Transverse colon (tissue), 4 donors: ENCODE results near the gene GSG1. TPM values are rescaled to one million over a fixed set of nuclear protein-coding genes. Genes with fewer than 3 reads are reported as not detected.
"Not testable (repeated sequence)": the region's sequence is repeated elsewhere in the genome, so short reads cannot be mapped to it uniquely, and the experiment has no call there.

Experiments used
- DNase-seq: peaks from one replicate; pipeline ENCODE4 v3.0.0-alpha.2; 2019
- H3K27ac ChIP-seq, 4 donors: fragments of 200-600 bp; sonication (generic); 2 replicates each; pipeline ENCODE4 v1.5.1; 2016 to 2018; ENCODE audit warnings: inconsistent platforms in 4 of 4
- H3K27me3 ChIP-seq: fragments of 200-600 bp; sonication (generic); 2 replicates; pipeline ENCODE4 v1.5.1; 2017; ENCODE audit warnings: inconsistent platforms
- H3K36me3 ChIP-seq, 4 donors: fragments of 200-600 bp; sonication (generic); 2 replicates each; pipeline ENCODE4 v1.5.1; 2017 to 2019; ENCODE audit warnings: inconsistent platforms in 4 of 4
- H3K4me1 ChIP-seq, 4 donors: fragments of 200-600 bp; sonication (generic); 2 replicates each; pipeline ENCODE4 v1.5.1; 2017 to 2020; ENCODE audit warnings: inconsistent platforms in 4 of 4
- H3K4me3 ChIP-seq, 4 donors: fragments of 200-600 bp; sonication (generic); 1 replicate in 1 of 4; 2 replicates in 3 of 4; pipeline versions ENCODE4 v1.5.1 to v1.6.1; 2017 to 2019; ENCODE audit warnings: inconsistent platforms in 4 of 4
- H3K9me3 ChIP-seq, 2 donors: fragments of 200-600 bp; sonication (generic); 2 replicates each; pipeline ENCODE4 v1.5.1; 2017 to 2019; ENCODE audit warnings: inconsistent platforms in 2 of 2
- EP300 ChIP-seq: sonication (generic); formaldehyde crosslinking; IDR thresholded peaks from one replicate; pipeline ENCODE4 v1.6.1; 2017; ENCODE audit warnings: antibody characterized with exemption, low read depth
- POLR2A ChIP-seq: fragments of 450-650 bp; IDR thresholded peaks from one replicate; pipeline ENCODE4 v1.6.1; 2016; ENCODE audit warnings: antibody characterized with exemption, mild to moderate bottlenecking, moderate library complexity
- POLR2AphosphoS5 ChIP-seq, 3 donors: sonication (generic); formaldehyde crosslinking; IDR thresholded peaks; one replicate each; pipeline ENCODE4 v1.6.1; 2016; ENCODE audit warnings: antibody characterized with exemption in 3 of 3
- WGBS, 2 donors: methylation state at CpG; one replicate each; pipeline ENCODE4 v1.1.5; 2018; ENCODE audit warnings: low coverage in 1 of 2; 5-methylcytosine and 5-hydroxymethylcytosine counted together
- in situ Hi-C, 4 donors: fragments of 200-750 bp; cut with MboI; loops; one replicate each; pipeline versions ENCODE4 v1.15.0 to v1.15.1; 2017; ENCODE audit warnings: low sequenced_read_pairs in 3 of 4, low pct_ligation_motif_present in 1 of 4, low pct_unique_long_range_greater_than_20kb in 1 of 4
- intact Hi-C: fragments of 100-400 bp; cut with DNase I; formaldehyde crosslinking; loops from one replicate; pipeline ENCODE4 v1.15.1; 2023; ENCODE audit warnings: low total_unique reads
- total RNA-seq, 4 donors: library from RNA; depleted of rRNA; stranded (reverse); fragments of >200 nt; gene quantifications; one replicate each; pipeline ENCODE4 v1.1.0, GENCODE V29; 2016
- TF ChIP-seq, protein P1 (sequence below), 5 experiments: fragments of 200-600 bp in 3 of 5; fragments of 450-650 bp in 2 of 5; sonication (generic) in 3 of 5; IDR thresholded peaks; 1 replicate in 2 of 5; 2 replicates in 3 of 5; pipeline ENCODE4 v1.5.1; 2016 to 2017; ENCODE audit warnings: antibody characterized with exemption in 5 of 5, inconsistent platforms in 3 of 5, mild to moderate bottlenecking in 2 of 5, moderate library complexity in 1 of 5

The GSG1 gene
- total RNA-seq, 4 donors from 2014 or later, result not detected

- in situ Hi-C loops, result no loop called here
- DNase-seq, result no peak
- TF ChIP-seq POLR2AphosphoS5 (IDR thresholded peaks at IDR 0.05), result no peak
- TF ChIP-seq, protein P1, sequence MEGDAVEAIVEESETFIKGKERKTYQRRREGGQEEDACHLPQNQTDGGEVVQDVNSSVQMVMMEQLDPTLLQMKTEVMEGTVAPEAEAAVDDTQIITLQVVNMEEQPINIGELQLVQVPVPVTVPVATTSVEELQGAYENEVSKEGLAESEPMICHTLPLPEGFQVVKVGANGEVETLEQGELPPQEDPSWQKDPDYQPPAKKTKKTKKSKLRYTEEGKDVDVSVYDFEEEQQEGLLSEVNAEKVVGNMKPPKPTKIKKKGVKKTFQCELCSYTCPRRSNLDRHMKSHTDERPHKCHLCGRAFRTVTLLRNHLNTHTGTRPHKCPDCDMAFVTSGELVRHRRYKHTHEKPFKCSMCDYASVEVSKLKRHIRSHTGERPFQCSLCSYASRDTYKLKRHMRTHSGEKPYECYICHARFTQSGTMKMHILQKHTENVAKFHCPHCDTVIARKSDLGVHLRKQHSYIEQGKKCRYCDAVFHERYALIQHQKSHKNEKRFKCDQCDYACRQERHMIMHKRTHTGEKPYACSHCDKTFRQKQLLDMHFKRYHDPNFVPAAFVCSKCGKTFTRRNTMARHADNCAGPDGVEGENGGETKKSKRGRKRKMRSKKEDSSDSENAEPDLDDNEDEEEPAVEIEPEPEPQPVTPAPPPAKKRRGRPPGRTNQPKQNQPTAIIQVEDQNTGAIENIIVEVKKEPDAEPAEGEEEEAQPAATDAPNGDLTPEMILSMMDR (IDR thresholded peaks at IDR 0.05), result no peak
- no peak for TF ChIP-seq EP300
- TF ChIP-seq POLR2A, result no peak
- H3K27ac ChIP-seq, result no peak overlapping the region
- intact Hi-C loops, result no loop called here
- H3K27me3 ChIP-seq, result peaks cover 50% of the 10 kb centered on the region
- peaks cover 7 to 37% (median 19%) of the 10 kb centered on the region in 4 donors for H3K4me1 ChIP-seq
- H3K36me3 ChIP-seq, result no peaks in the 10 kb centered on the region
- no peaks in the 10 kb centered on the region for H3K9me3 ChIP-seq
- no peak overlapping the region for H3K4me3 ChIP-seq
- WGBS, 2 donors, result 100% methylated on average over 2 of the region's 2 CpGs; no CpG with 5 or more reads in 1 of the 2 donors
These were observed 62.2 kb downstream of the GSG1 start for GRCh38 chr12:13041224-13041623.

- peak; percentile 15 for DNase-seq
- TF ChIP-seq POLR2AphosphoS5 (IDR thresholded peaks at IDR 0.05) (peak in 2 of 3 donors; percentile 34 to 49), POLR2A (no peak)
- TF ChIP-seq, protein P1 (IDR thresholded peaks at IDR 0.05), result no peak
- WGBS, 2 donors, result 20 to 67% methylated on average over 1 to 5 of the region's 5 CpGs
- in situ Hi-C loops, result no loop called here
- Histone ChIP-seq H3K27me3 (peaks cover 46% of the 10 kb centered on the region), H3K4me1 (peaks cover 7 to 31% (median 13%) of the 10 kb centered on the region in 4 donors), H3K36me3 (no peaks in the 10 kb centered on the region), H3K27ac (no peak overlapping the region), H3K4me3 (no peak overlapping the region), H3K9me3 (no peaks in the 10 kb centered on the region)
- intact Hi-C loops, result no loop called here
These were observed 64.0 kb downstream of the GSG1 start for GRCh38 chr12:13039328-13039956.

DNA sequence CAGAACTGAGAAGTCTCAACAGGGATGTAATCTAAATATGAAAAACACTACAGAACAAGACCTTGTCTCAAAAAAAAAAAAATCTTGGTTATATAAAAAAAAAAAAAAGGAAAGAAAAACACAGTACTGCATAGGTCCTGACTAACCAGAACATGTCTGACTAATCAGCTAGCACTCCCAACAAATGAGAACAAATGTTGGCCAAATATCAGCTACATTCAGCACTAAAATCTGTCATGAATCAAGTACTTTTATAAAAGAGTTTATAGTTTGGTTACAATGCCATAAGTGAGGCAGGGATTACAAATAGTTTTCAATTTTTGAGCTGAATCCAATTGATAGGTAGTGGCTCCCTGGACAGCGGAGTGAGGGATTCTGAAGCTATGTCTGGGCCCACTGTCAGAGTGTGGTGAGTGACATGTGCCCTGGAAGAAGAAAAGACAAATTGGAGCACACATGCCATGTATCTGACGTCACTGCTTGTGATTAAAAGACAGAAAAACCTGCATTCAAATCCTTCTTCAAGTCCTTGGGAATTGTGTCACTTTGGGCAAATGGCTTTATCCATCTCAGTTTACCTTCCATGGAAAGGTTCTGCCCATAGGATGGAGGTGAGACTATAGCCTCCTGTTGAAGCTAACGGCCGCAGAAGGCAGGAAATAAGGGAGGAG lies 64.8 kb downstream of the GSG1 start:
- Histone ChIP-seq H3K27ac (no peak overlapping the region), H3K27me3 (peaks cover 40% of the 10 kb centered on the region), H3K9me3 (no peaks in the 10 kb centered on the region), H3K4me1 (peaks cover 7 to 25% (median 9%) of the 10 kb centered on the region in 4 donors), H3K4me3 (no peak overlapping the region), H3K36me3 (no peaks in the 10 kb centered on the region)
- WGBS, 2 donors, result 64 to 86% methylated on average over 2 to 4 of the region's 4 CpGs
- no peak for DNase-seq
- TF ChIP-seq, protein P1 (IDR thresholded peaks at IDR 0.05), result no peak
- TF ChIP-seq POLR2A (no peak), POLR2AphosphoS5 (IDR thresholded peaks at IDR 0.05) (no peak), EP300 (no peak)
- intact Hi-C loops, result no loop called here
- in situ Hi-C loops, result no loop called here

GRCh38 chr12:13036881-13037280 lies 66.6 kb downstream of the GSG1 start:
- no peak overlapping the region for H3K27ac ChIP-seq
- WGBS, 2 donors, result 75 to 83% methylated on average over 2 to 3 of the region's 3 CpGs
- no peak overlapping the region for H3K4me3 ChIP-seq
- DNase-seq, result no peak
- H3K4me1 ChIP-seq, result peaks cover 7 to 23% (median 9%) of the 10 kb centered on the region in 4 donors
- peaks cover 24% of the 10 kb centered on the region for H3K27me3 ChIP-seq
- no peaks in the 10 kb centered on the region for H3K36me3 ChIP-seq
- in situ Hi-C loops (no loop called here), intact Hi-C loops (no loop called here)
- TF ChIP-seq, protein P1 (IDR thresholded peaks at IDR 0.05), result no peak
- TF ChIP-seq POLR2A (no peak), EP300 (no peak)
- no peaks in the 10 kb centered on the region for H3K9me3 ChIP-seq

DNA sequence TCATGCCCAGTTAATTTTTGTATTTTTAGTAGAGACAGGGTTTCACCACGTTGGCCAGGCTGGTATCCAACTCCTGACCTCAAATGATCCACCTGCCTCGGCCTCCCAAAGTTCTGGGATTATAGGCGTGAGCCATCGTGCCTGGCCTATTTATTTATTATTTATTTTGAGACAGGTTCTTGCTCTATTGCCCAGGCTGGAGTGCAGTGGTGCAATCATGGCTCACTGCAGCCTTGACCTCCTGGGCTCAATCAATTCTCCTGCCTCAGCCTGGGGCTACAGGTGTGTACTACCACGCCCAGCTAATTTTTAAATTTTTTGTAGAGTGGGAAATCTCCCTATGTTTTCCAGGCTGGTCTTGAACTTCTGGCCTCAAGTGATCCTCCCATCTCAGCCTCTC lies 68.1 kb downstream of the GSG1 start:
- DNase-seq, in situ Hi-C loops, H3K4me3 ChIP-seq, H3K36me3 ChIP-seq, intact Hi-C loops, H3K27ac ChIP-seq, H3K9me3 ChIP-seq: not testable (repeated sequence)
- WGBS, 2 donors, result 85 to 87% methylated on average over 5 of the region's 5 CpGs
- H3K27me3 ChIP-seq, result peaks cover 35% of the 10 kb centered on the region
- H3K4me1 ChIP-seq, result peaks cover 7 to 18% (median 8%) of the 10 kb centered on the region in 4 donors
